Inflammatory macrophage (primary cell): ENCODE data around the gene FRMD5.
"Not testable (repeated sequence)": the region's sequence is repeated elsewhere in the genome, so short reads cannot be mapped to it uniquely, and the experiment has no call there.

ENCODE experiments used
- DNase-seq, 2 donors: peaks; one replicate each; pipeline ENCODE4 v3.0.0-alpha.2; 2020 to 2022

FRMD5 gene

GRCh38 chr15:44092221-44092620, 102.8 kb downstream of the FRMD5 start:
- no peak for DNase-seq

DNA sequence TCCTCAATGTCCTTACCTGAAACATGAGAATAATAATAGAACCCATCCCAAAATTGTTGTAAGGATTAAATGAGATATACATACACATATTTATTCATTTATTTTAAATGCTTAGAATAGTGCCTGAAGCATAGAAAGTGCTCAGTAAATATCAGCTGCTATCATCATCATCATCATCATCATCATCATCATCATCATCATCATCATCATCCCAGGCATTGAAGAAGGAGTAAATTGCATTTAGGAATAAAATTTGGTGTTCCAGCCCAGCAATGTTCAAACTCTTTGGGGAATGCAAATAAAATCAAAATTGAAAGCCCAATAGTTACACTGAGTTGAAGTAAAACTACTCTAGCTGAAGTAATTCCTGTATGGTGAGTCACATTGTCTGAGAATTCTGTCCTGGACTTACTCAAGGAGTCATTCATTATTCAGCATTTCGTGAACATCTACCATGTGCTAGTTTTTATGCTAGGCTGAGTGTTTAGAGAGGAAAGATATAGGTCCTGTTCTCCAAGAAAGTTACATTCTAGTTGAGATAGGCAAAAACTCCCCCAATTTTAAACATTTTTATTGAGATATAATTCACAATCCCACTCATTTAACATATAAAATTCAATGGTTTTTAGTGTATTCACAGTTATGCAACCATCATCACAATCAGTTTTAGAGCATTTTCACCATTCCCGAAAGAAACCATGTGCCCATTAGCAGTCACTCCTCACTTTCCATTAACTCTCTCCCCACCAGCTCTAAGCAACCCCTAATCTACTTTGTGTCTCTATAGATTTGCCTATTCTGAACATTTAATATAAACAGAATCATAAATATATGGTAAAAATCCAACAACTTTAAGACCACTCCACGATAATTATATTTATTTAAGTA, 107.2 kb downstream of the FRMD5 start:
- DNase-seq: no peak

GRCh38 chr15:44084770-44085169, 110.3 kb downstream of the FRMD5 start:
- no peak for DNase-seq

GRCh38 chr15:44084171-44084570, 110.9 kb downstream of the FRMD5 start:
- DNase-seq: no peak

DNA sequence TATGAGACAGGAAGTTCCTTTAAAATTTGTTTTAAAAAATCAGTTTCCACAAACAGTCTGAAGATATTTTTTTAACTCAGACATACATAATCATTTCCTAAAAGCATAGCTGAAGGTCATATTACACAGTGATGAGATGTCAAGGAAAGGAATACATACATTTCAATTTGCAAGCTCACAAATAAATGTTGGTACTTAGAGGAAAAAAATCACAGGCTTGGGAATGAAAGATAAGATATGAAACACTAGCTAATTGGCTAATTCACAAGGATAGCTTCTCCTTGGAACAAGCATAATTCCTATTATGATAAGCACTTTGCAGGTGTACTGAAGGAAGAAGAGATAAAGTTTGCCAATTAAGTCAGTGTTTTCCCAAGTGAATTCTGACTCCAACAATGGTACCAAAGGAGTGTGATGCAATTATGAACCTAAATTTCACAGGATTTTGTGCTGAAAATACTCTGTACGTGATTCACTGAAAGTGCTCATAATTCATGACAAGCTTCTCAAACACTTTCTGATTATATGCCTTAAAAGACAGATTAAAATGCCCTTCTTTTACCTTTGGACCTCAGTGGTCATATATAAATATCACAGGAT, 112.4 kb downstream of the FRMD5 start:
- no peak for DNase-seq

GRCh38 chr15:44081026-44082013, 113.8 kb downstream of the FRMD5 start:
- no peak for DNase-seq

GRCh38 chr15:44075535-44075934, 119.5 kb downstream of the FRMD5 start:
- no peak for DNase-seq

- DNase-seq: no peak
Observed at GRCh38 chr15:44069489-44069888, 125.6 kb downstream of the FRMD5 start.

GRCh38 chr15:44068347-44068746, 126.7 kb downstream of the FRMD5 start:
- DNase-seq: no peak

DNA sequence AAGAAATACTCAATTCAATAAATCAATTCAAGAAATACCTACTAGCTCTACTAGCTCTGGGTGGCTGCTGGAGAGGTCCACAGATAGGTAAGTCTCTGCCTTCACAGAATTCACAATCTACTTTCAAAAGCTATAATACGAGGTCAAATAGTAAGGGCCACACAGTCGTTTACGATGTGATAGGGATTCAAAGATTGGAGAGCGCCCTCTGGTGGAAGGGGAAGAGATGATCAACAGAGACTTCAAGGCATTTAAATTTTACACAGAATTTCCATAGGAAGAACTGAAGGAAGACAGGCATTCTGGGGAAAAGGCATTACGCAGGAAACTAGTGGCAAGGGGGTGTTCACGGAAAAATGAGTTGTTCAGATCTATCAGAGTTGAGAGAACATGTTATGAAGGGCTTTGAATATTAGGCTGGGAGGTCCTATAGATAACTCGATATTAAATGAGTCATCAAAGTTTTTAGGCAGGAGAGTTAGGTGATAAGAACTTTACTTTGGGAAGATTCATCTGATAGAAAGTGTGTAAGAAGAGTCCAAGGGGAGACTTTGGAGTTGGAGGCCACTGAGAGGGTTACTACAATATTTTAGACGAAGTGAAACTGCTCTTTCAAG, 128.8 kb downstream of the FRMD5 start:
- DNase-seq: peak; percentile 66 to 67

DNA sequence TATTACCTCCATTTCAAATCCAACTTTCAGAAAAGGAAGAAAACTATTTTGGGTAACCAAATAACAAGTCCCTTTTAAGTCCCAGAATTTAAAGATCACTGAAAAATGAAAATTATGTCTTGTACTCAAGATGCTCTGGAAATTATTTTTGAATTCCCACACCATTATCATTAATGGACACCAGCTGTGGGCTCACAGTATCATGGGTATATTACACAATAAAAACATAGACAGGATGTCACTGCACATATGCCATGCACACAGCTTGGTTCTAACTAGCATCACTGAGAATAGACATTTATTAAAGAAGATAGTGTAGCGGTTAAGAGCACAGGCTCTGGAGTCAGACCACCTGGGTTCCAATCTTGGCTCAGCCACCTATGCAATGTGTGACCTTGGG, 130.4 kb downstream of the FRMD5 start:
- DNase-seq: no peak

DNA sequence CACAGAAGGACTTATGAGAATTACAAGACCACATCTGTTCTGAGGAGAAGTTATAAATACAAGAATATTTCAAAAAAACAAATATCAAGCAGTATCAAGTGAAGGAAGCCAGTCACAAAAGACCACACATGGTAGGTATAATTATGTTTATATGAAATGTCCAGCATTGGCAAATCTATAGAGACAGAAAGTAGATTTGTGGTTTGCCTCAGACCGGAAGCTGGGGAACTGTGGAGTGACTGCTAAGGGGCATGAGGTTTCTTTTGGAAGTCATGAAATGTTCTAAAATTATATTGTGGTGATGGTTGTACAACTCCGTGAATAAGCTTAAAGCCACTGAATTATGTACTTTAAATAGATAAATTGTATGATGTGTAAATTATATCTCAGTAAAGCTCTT, 136.9 kb downstream of the FRMD5 start:
- DNase-seq: no peak

GRCh38 chr15:44045661-44046060, 149.4 kb downstream of the FRMD5 start:
- no peak for DNase-seq

- DNase-seq: no peak
Observed at GRCh38 chr15:44045217-44045616, 149.9 kb downstream of the FRMD5 start.

DNA sequence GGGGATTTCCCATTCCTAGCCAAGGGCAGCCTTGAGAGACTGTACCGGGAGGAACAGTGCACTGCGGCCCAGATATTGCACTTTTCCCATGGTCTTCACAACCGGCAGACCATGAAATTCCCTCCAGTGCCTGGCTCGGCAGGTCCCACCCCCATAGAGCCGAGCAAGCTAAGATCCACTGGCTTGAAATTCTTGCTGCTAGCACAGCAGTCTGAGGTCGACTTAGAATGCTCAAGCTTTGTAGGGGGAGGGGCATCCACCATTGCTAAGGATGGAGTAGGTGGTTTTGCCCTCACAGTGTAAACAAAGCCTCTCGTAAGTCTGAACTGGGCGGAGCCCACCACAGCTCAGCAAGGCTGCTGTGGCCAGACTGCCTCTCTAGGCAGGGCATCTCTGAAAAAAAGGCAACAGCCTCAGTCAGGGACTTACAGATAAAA, 156.3 kb downstream of the FRMD5 start:
- DNase-seq: no peak

DNA sequence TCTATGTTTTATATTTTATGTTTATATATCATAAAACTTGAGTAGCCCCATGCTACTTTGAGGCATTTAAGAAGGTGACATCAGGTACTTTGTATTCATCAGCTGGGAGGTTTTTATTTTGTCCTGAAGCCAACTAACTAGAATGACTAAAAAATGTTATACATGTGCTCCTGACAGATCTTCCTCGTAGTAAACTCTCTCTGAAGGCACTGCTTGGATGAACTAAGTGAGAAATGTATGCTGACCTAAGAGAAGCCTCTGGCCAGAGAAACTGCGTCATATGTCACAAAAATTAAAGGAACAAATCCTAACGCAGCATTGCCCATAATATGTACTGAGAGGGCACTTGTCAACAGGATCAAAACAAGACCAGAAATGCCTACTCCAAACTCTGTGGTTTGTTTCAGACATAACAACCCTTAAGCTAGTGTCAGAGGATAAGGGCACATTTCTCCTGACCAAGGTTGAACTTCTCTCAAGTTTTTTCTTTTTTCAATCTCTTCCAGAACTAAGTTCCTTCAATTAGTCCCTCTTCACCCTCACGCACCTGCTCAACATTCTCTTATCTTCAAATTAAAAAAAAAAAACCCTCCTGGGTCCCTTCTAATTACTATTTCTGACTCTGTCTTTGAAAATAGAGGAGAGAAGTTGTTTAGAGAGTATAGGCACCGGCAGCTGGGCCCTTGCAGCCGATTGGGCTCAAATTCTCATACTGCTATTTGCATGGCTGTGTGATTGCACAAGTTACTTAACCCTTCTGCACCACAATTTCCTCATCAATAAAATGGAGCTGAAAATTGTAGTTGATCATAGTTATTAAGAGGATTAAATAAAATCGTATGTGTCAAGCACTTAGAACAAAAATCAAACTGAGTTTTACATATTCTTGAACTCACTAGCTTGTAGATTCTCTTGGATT, 159.0 kb downstream of the FRMD5 start:
- no peak for DNase-seq

GRCh38 chr15:44034933-44035624, 160.0 kb downstream of the FRMD5 start:
- no peak for DNase-seq

GRCh38 chr15:44034334-44034733, 160.7 kb downstream of the FRMD5 start:
- DNase-seq: no peak

GRCh38 chr15:44033894-44034293, 161.2 kb downstream of the FRMD5 start:
- DNase-seq: no peak

GRCh38 chr15:44032820-44033219, 162.3 kb downstream of the FRMD5 start:
- DNase-seq: not testable (repeated sequence)
